ENCODE results near the gene CACTIN.

DNA sequence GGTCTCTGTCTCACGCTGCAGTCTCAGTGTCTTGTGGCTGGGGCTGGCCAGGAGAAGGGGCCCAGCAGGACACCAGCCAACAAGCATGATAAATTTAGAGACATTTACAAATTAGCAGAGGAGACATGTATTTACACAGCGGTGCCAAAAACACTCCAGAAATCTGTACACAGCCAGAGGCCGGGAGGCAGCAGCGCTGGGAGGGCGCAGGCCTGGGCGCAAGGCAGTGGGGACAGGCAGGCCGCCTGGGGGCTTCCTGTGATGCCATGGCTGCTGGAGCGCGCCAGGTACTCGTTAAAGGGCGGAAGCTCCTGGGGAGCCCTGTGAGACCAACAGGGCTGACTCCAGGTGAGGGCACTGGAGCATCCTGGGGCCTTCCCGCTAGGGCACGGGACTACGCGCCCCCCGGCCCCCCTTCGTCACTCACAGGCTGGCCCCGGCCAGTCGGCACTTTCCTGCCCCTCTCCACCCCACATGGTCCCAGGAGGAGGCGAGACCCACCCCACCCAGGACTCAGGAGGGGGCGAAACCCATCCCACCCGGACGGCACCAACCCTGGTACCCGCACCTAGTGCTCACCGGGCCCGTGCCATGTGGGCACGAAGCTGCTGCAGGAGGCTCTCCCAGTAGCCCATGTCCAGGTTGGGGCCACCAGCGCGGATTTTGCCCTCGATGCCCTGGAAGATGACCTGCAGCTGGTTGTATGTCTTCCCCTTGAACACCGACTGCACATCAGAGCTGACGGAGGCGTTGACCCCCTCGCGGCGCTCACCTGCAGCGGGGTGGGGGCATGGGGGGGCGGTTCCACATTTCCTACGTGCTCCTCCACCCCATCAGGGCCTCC lies 12.6 kb downstream of the CACTIN start:
- TF ChIP-seq, protein P1, sequence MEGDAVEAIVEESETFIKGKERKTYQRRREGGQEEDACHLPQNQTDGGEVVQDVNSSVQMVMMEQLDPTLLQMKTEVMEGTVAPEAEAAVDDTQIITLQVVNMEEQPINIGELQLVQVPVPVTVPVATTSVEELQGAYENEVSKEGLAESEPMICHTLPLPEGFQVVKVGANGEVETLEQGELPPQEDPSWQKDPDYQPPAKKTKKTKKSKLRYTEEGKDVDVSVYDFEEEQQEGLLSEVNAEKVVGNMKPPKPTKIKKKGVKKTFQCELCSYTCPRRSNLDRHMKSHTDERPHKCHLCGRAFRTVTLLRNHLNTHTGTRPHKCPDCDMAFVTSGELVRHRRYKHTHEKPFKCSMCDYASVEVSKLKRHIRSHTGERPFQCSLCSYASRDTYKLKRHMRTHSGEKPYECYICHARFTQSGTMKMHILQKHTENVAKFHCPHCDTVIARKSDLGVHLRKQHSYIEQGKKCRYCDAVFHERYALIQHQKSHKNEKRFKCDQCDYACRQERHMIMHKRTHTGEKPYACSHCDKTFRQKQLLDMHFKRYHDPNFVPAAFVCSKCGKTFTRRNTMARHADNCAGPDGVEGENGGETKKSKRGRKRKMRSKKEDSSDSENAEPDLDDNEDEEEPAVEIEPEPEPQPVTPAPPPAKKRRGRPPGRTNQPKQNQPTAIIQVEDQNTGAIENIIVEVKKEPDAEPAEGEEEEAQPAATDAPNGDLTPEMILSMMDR (IDR thresholded peaks at IDR 0.05), result no peak
- TF ChIP-seq EP300 (IDR thresholded peaks at IDR 0.05), result no peak

Measured in sigmoid colon (tissue), 4 donors.